Left lung (tissue), 10 donors: ENCODE measurements around the gene SLC39A10. TPM values are rescaled to one million over a fixed set of nuclear protein-coding genes. Genes with fewer than 3 reads are reported as not detected.

ENCODE experiments used
- ATAC-seq: fragments of 200-7000 bp; cut with Tn5 transposase; one replicate; pipeline ENCODE4 v1.9.1; 2020; ENCODE audit warnings: moderate library complexity
- DNase-seq, 4 donors: peaks; one replicate each; pipeline ENCODE4 v3.0.0-alpha.2; 2013 to 2020
- H3K27ac ChIP-seq, 2 donors: fragments of 200-600 bp; sonication (generic) in 1 of 2; one replicate each; pipeline versions ENCODE4 v1.5.0 to v1.8.0; 2020 to 2021
- H3K27me3 ChIP-seq, 2 donors: fragments of 200-600 bp; sonication (generic) in 1 of 2; one replicate each; pipeline versions ENCODE4 v1.5.0 to v1.8.0; 2020 to 2021
- H3K36me3 ChIP-seq, 2 donors: fragments of 200-600 bp; sonication (generic) in 1 of 2; one replicate each; pipeline versions ENCODE4 v1.5.0 to v1.8.0; 2020 to 2021
- H3K4me1 ChIP-seq, 2 donors: fragments of 200-600 bp; one replicate each; pipeline ENCODE4 v1.8.0; 2021
- H3K4me3 ChIP-seq, 2 donors: fragments of 200-600 bp; sonication (generic) in 1 of 2; one replicate each; pipeline versions ENCODE4 v1.5.0 to v1.8.0; 2020 to 2021; ENCODE audit warnings: mild to moderate bottlenecking in 1 of 2
- H3K9me3 ChIP-seq, 2 donors: fragments of 200-600 bp; sonication (generic) in 1 of 2; one replicate each; pipeline versions ENCODE4 v1.5.0 to v1.8.0; 2020 to 2021
- intact Hi-C, 2 donors: fragments of 100-400 bp; cut with DNase I; formaldehyde crosslinking; loops; one replicate each; pipeline versions ENCODE4 v1.11.2 to v1.14.2; 2022
- polyA plus RNA-seq, 6 donors: library from polyadenylated mRNA; unstranded; fragments of 120-200 nt; gene quantifications; one replicate each; pipeline ENCODE4 v1.2.1, GENCODE V29; 2013; ENCODE audit not compliant: insufficient read length in 6 of 6
- total RNA-seq, 2 donors: library from RNA; stranded (reverse); fragmentation: NEBNext Ultra II Directional; extraction: Animal tissue kit (Norgen Biotek cat#: 25700); gene quantifications; one replicate each; pipeline ENCODE4 v1.2.1, GENCODE V29; 2021
- TF ChIP-seq, protein P1 (sequence below), 2 donors: fragments of 200-600 bp; sonication (generic) in 1 of 2; IDR thresholded peaks; one replicate each; pipeline versions ENCODE4 v1.5.0 to v1.8.0; 2021; ENCODE audit warnings: antibody characterized with exemption in 2 of 2
- donor health status: DM: no; HTN: yes; CAD: no.
- donor health status: DM: no; HTN: no; CAD: no.

SLC39A10 gene
- total and polyA plus RNA-seq, 8 donors, result 25.7 to 58.8 (median 42.3) TPM

DNA sequence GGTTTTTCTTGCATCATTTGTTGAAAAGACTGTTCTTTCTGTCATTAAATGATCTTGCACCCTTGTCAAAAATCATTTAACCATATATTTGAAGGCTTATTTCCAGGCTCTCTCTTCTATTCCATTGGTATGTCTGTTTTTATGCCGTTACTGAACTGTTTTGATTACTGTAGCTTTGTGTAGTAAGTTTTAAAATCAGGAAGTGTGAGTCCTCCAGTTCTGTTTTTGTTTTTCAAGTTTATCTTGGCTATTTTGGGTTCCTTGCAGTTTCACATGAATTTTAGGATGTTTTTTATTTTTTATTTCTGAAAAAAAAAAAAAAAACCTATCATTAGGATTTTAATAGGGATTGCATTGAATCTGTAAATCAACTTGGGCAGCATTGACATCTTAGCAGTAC lies 39.0 kb downstream of the SLC39A10 start:
- Histone ChIP-seq H3K36me3 (no peaks in the 10 kb centered on the region), H3K27ac (no peak overlapping the region), H3K27me3 (no peaks in the 10 kb centered on the region), H3K4me3 (no peak overlapping the region), H3K9me3 (peaks cover 0 to 28% of the 10 kb centered on the region in 2 donors), H3K4me1 (no peaks in the 10 kb centered on the region)
- no peak for ATAC-seq
- TF ChIP-seq, protein P1, sequence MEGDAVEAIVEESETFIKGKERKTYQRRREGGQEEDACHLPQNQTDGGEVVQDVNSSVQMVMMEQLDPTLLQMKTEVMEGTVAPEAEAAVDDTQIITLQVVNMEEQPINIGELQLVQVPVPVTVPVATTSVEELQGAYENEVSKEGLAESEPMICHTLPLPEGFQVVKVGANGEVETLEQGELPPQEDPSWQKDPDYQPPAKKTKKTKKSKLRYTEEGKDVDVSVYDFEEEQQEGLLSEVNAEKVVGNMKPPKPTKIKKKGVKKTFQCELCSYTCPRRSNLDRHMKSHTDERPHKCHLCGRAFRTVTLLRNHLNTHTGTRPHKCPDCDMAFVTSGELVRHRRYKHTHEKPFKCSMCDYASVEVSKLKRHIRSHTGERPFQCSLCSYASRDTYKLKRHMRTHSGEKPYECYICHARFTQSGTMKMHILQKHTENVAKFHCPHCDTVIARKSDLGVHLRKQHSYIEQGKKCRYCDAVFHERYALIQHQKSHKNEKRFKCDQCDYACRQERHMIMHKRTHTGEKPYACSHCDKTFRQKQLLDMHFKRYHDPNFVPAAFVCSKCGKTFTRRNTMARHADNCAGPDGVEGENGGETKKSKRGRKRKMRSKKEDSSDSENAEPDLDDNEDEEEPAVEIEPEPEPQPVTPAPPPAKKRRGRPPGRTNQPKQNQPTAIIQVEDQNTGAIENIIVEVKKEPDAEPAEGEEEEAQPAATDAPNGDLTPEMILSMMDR (IDR thresholded peaks at IDR 0.05), result no peak
- DNase-seq, result no peak
- intact Hi-C loops, result no loop called here

DNA sequence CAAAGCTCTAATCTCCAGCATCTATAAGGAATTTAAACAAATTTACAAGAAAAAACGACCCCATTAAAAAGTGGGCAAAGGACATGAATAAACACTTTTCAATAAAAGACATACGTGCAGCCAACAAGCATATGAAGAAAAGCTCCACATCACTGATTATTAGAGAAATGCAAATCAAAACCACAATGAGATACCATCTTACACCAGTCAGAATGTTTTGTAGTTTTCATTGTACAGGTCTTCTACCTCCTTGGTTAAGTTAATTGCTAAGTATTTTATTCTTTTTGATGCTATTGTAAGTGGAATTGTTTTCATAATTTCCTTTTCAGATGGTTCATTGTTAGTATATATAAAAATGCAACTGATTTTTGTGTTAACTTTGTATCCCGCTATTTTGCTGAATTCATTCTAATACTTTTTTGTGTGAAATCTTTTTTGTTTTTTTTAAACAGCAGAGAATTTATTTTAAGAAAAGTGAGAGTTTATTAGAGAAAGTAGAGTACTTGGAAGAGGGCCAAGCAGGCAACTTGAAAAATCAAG lies 40.7 kb downstream of the SLC39A10 start:
- no peak overlapping the region for H3K27ac ChIP-seq
- peaks cover 0 to 28% of the 10 kb centered on the region in 2 donors for H3K9me3 ChIP-seq
- H3K4me3 ChIP-seq, result no peak overlapping the region
- DNase-seq (no peak), ATAC-seq (no peak)
- intact Hi-C loops, result no loop called here
- TF ChIP-seq, protein P1 (IDR thresholded peaks at IDR 0.05), result no peak
- no peaks in the 10 kb centered on the region for H3K36me3 ChIP-seq
- H3K27me3 ChIP-seq, result no peaks in the 10 kb centered on the region
- H3K4me1 ChIP-seq, result no peaks in the 10 kb centered on the region

DNA sequence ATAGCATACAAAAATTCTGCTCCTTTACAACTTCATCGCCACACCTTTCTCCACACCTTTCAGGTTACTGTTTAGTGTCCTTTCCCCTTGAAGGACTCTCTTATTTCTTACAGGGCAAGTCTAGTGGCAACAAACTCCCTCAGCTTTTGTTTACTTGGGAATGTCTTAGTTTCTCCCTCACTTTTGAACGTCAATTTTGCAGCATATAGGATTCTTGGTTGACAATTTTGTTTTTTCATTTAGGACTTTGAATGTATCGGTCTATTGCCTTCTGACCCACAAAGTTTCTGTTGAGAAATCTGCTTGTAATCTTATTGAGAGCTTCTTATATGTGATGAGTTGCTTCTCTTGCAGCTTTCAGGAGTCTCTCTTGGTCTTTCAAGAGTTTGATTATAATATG lies 43.5 kb downstream of the SLC39A10 start:
- intact Hi-C loops, result no loop called here
- Histone ChIP-seq H3K4me1 (no peaks in the 10 kb centered on the region), H3K27ac (no peak overlapping the region), H3K9me3 (peaks cover 0 to 28% of the 10 kb centered on the region in 2 donors), H3K4me3 (no peak overlapping the region), H3K27me3 (no peaks in the 10 kb centered on the region), H3K36me3 (no peaks in the 10 kb centered on the region)
- TF ChIP-seq, protein P1 (IDR thresholded peaks at IDR 0.05), result no peak
- no peak for ATAC-seq
- no peak for DNase-seq

DNA sequence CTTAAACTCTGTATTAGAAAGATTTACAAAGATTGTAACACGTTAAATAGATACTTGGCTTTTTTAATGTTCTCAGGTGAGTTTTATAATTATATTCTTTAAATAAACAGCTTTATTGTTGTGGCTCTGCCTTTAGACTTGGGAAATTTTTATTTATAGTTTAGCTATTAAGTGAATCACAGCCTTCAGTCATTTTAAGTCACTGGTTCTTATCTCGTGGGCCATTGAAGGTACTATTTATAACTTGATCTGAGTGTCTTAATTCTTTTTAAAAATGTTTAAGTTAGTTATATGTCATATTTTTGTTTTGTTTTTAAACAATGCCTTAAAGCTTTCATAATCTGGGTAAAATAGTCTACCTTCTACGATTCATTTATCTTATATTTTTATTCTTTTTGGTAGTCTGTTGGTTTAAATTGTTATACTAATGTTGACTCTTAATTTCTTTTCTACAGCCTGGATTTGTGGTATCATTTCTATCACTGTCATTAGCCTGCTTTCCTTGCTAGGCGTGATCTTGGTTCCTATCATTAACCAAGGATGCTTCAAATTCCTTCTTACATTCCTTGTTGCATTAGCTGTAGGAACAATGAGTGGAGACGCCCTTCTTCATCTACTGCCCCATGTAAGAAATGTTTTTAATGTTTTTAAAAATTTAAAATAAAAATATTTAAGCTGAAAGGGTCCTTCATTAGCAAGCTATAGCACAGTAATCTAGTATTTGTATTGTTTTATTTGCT lies 49.3 kb downstream of the SLC39A10 start:
- Histone ChIP-seq H3K27me3 (no peaks in the 10 kb centered on the region), H3K36me3 (peaks cover 0 to 11% of the 10 kb centered on the region in 2 donors), H3K9me3 (peaks cover 0 to 3% of the 10 kb centered on the region in 2 donors), H3K27ac (no peak overlapping the region), H3K4me1 (no peaks in the 10 kb centered on the region), H3K4me3 (no peak overlapping the region)
- TF ChIP-seq, protein P1 (IDR thresholded peaks at IDR 0.05), result no peak
- DNase-seq (no peak), ATAC-seq (no peak)
- intact Hi-C loops, result no loop called here

DNA sequence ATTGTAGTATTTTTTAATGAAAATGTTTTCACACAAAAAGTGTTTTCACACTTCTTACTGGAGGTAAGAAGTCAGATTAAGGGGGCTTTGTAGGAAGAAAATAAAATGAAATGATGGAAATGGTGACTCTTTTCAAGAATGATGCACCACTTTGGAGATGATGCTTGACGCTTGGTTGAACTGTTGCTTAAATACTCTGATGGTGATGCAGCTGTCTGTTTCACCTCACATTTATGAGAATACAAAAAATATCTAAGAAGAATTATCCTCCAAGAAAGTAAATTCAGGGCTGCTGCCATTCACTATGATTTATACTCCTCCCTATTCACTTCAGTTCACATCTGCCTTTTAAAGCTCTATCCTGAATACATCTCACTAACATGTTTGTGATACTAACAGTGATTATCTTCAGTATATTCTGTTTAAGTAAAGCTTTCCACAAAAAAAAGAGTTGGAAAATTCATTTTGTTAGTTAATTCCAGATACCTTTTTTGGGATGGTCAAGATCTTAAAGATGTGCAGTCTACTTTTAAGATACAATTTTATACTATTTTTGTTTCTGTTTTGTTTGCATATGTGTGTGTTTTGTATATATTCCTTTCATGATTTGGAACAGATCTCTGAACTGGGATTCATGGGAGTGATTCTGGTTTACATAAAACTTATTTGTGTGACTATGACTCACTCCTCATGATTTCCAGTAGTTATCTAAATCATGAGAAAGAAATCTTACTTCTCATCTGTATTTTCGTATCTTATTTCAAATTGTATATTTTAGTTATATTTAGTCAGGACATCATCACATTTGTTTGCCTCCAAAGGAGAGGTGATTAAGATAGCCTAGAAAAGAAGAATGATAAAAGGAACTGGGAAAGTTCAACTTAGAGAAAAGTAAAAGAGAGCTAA lies 53.1 kb downstream of the SLC39A10 start:
- Histone ChIP-seq H3K36me3 (peaks cover 0 to 25% of the 10 kb centered on the region in 2 donors), H3K27ac (no peak overlapping the region), H3K4me3 (no peak overlapping the region), H3K9me3 (no peaks in the 10 kb centered on the region), H3K4me1 (no peaks in the 10 kb centered on the region), H3K27me3 (no peaks in the 10 kb centered on the region)
- TF ChIP-seq, protein P1 (IDR thresholded peaks at IDR 0.05), result no peak
- intact Hi-C loops, result no loop called here
- DNase-seq, result no peak
- ATAC-seq, result no peak
